NCI-H2227 (cell line): ENCODE results near the gene PPP1R36.
"Not testable (repeated sequence)": the region's sequence is repeated elsewhere in the genome, so short reads cannot be mapped to it uniquely, and the experiment has no call there.

Source experiments
- DNase-seq: peaks from one replicate; lab custom pipeline; 2025; ENCODE audit not compliant: unreplicated experiment; lab: John Stamatoyannopoulos, UW

Gene PPP1R36

GRCh38 chr14:64549791-64550620 is at the start of gene PPP1R36:
Gene PPP1R36 (plus strand): TSS chr14:64549961. CDS start chr14:64549998, 37 bp downstream.
- DNase-seq, result peak; percentile 51

DNA sequence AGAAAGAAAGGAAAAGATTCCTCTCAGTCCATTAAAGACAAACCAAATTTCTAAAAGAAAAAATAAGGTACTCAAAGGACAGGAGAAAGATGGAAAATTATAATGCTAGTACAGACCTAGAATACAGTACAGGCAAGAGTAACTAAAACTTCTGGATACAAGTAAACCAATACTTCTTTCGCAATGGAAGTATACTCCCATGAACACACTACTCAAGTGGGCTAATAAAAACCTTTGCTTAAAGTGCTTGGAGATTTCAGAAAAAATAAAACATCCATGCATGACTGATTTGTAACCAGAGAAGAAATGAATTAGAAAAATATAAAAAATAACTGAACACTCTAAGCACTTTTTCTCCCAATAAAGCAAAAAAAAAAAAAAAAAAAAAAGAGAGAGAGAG is 49.7 kb upstream of the PPP1R36 start:
- no peak for DNase-seq

- DNase-seq, result peak; percentile 35
These were observed 48.2 kb upstream of the PPP1R36 start for GRCh38 chr14:64501411-64502171.

DNA sequence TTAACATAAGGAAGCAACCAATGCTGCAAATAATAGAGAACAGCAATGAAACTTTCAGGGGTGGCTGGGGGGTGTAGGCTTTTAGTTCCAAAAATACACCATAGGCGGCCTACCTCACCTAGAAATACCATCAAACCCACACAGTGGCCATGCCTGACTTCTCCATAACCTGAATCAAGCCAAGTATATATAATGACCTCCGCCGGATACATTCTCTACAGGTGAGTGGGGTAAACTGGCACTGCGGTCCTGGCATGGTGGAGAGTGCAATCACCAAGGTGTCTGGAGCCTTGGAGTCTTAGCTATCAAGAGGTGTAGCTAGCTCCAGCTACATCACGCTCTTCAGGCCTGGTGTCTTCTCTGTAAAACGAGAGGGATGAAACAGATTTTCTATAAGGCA is 47.3 kb upstream of the PPP1R36 start:
- DNase-seq, result no peak

DNA sequence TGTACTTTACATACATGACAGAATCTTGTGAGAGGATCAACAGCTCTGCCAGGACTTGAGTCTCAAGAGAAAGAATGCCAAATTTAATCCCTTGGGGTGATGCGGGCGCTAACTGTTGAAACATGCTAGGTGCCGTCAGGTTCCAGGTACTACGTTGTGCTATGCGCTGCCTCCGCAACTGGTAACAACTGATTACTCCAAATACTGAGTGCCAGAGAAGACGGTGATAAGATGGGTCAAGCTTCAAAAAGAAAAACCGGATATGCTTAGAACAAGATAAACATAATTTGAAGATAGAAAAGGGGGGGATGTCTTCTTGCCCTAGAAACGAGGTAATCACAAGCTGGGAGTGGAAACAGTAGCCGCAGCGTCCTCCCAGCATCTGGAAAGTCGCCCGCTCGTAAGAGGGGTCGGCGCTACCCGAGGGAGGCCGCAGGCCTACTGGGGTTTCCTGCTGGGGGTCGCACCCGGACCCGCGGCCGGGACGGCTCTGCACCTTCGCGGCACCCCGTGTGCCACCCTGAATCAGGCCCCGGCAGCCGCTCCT is 46.8 kb upstream of the PPP1R36 start:
- DNase-seq, result peak; percentile 61

- peak; percentile 95 for DNase-seq
These were observed 46.1 kb upstream of the PPP1R36 start, which contains the start of gene ZBTB25 for GRCh38 chr14:64503434-64504309. Gene ZBTB25 (minus strand): TSS chr14:64503838. CDS start chr14:64490533, 13,305 bp downstream.

GRCh38 chr14:64504310-64504896 is 45.4 kb upstream of the PPP1R36 start, which contains the start of gene ZBTB1:
Gene ZBTB1 (plus strand): TSS chr14:64504770. CDS start chr14:64521505, 16,735 bp downstream.
- peak; percentile 88 for DNase-seq

DNA sequence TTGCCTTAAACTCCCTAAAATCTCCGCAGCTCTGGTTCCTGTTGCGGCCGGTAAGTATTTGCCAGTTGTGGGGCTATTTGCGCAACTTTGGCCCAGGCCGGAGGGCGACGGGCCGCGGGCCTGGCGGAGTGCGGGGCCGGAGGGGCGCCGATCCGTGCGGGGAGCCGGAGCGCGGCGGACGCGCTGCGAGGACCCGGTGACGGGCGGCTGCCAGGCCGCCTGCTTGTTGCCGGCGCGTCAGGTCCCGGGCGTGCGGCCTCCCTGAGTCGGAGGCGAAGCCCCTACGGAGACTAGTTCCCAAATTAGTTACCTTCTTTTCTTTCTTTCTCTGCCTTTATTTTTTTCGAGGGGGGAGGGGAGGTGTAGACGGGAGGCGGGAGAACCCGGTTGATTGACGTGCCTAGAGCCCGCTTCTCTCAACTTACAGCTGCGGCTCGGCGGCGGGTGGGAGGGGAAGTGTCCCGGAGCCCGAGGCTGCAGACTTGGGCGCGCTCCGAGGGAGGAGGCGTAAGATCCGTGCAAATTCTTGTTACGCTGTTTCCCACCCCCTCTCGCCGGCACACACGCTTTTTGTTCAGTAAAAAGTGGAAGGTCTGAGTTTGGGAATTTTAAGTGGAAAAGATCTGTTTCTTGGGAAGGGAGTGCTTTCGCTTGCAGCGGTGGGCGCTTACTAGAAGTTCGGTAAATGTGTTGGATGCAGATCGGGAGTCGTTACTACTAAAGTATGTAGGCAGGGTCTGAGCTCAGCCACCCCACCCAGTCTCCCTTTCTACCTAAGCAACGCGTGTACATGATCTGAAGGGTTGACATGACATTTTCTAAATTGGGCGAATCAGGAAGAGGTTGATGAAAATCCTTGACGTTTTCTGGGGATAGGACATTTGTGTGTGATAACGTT is 44.6 kb upstream of the PPP1R36 start:
- DNase-seq, result peak; percentile 87

- DNase-seq, result no peak
These were observed 43.0 kb upstream of the PPP1R36 start for GRCh38 chr14:64506721-64507120.

GRCh38 chr14:64507376-64508156 is 42.2 kb upstream of the PPP1R36 start:
- no peak for DNase-seq

GRCh38 chr14:64508215-64508776 is 41.5 kb upstream of the PPP1R36 start:
- no peak for DNase-seq

GRCh38 chr14:64509036-64509435 is 40.7 kb upstream of the PPP1R36 start:
- no peak for DNase-seq

DNA sequence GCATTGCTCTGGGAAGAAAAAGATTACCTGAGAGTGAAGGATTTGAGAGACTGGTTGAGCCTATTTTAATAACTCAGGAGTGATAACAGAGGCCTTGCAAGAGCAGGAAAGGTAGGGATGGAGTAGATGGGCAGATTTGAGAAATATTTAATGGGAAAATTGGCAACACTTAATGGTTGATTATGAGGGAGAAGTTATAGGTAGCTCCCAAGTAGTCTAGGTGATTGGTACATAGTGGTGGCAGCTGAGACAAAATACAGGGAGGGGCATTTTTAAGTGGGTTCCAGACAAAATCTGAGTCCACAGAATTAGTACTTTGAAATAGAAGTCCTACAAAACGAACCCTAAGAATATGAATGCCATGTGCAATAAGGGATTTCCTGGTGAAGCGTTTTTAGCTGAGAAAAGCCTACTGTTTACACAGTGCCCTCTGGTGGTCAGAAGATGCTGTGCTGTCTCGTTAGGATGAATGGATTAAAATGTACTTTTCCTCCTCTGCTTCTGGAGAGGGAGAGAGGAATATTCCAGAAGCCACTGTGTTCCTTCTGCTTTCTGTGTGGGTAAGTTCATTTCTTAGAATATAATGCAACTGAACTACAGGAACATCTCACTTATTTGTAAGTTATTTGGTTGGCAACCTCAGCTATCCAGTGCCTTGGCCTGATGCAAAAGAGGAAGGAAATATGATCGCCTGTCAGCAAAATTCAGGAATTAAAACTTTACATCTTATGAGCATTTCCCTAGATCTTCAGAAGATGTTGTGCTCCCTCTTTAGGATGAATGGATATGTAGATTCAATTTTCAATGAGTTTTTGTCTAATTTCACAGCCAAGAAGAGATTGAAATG is 38.7 kb upstream of the PPP1R36 start:
- peak; percentile 79 for DNase-seq

- DNase-seq, result no peak
These were observed 36.5 kb upstream of the PPP1R36 start for GRCh38 chr14:64513271-64513670.

DNA sequence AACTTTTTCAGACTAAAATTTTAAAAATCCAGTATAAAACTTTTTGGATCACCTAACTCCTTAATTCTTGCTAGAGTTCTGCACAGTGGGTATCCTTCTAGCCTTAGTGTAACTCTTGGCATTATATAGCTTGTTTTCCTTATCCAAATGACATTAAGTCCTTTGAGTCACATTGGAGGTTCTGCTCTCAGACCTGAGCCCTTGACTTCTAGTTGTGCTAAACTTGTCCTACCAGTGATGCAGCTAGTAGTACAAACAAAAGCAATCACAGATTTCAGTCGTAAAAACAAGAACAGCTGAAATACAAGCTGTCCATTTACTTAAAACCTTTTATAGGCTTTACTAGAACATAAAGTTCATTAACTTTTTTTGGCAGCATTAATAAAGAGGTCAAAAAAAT is 34.7 kb upstream of the PPP1R36 start:
- DNase-seq, result no peak

- DNase-seq, result no peak
These were observed 32.8 kb upstream of the PPP1R36 start for GRCh38 chr14:64516969-64517368.

- not testable (repeated sequence) for DNase-seq
These were observed 32.1 kb upstream of the PPP1R36 start for GRCh38 chr14:64517667-64518066.
